Ecto neural progenitor cell (in vitro differentiated cells): ENCODE data around the gene UST.
"Not testable (repeated sequence)": the region's sequence is repeated elsewhere in the genome, so short reads cannot be mapped to it uniquely, and the experiment has no call there.

ENCODE experiments used
- DNase-seq: peaks from one replicate; pipeline ENCODE4 v3.0.0-alpha.2; 2018; ENCODE audit warnings: low spot score

Gene UST

DNA sequence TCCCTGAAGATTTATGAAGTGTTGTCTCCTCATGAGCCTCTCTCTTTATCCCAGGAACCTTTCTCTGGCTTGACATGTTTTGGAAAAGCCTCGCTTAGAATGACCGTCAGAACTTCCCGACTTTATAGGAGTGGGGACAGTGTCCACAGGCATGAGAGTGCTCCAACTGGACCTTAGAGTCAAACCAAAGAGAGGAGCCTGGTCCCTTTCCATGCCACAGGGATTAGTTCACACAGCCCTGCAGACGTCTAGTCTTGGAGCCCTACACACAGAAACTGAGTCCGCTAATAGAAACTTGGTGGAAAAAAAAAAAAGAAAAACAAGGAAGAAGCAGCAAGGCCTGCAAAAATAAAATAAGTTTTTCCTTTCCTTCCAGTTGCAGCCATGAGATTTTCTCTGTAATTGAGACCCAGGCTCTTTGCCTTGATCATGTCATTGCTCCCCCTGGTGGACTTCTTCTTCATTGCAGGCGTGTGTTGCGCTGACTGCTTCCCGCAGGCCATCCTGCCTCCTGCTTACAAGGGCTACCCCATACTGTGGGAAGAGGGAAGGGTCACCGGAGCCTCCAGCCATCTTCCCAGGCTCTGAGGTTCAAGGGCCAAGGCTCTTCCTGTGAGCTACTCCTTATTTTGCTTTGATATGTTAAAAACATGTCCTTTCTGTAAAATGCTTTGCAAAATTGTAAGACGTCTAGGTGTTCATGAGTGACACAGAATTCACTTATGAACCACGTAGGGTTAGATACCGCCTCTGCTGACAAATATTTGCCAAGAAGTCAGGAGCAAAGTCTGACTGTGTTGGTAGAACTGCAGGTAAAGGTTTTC, 201.0 kb downstream of the UST start:
- DNase-seq: peak; percentile 84

- DNase-seq: no peak
Observed at GRCh38 chr6:148951662-148952061, 204.8 kb downstream of the UST start.

- DNase-seq: no peak
Observed at GRCh38 chr6:148952147-148953035, 205.6 kb downstream of the UST start.

- no peak for DNase-seq
Observed at GRCh38 chr6:148954461-148954860, 207.6 kb downstream of the UST start.

DNA sequence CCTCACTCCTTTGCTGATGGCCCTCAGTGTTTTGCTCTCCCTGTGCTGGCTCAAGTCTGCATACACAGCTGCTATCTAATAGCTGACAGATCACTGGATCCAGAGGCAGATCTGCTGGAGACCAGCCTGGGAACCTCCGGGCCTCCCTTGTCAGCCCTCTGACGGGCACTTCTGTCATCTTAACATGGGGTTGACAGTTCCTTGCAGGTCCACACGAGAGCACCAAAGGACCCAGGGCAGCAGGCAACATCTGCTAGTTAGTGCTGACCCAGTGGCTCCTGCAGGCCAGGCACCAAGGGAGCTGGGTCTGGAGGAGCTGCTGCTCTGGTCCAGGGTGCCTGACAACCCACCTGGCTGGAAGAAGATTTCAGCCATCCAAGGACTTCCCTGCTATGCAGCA, 208.1 kb downstream of the UST start:
- no peak for DNase-seq

DNA sequence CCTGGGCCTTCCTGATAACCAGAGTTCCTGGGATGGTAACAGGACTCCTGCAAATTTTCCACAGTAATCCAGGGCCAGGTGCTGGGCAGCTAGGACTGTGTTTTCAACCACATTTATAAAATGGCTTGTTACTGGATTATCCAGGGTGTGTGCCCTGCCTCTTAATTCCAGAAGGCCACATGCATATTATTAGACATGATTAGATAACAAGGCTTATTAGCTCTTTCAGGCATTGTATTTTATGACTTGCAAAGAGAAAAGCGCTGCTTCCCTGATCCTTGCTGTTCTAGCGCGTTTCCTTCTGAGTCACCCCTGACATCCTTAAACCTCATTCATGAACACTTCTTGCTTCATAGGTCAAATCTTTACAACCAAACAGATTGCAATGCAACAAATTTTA, 208.6 kb downstream of the UST start:
- DNase-seq: no peak

DNA sequence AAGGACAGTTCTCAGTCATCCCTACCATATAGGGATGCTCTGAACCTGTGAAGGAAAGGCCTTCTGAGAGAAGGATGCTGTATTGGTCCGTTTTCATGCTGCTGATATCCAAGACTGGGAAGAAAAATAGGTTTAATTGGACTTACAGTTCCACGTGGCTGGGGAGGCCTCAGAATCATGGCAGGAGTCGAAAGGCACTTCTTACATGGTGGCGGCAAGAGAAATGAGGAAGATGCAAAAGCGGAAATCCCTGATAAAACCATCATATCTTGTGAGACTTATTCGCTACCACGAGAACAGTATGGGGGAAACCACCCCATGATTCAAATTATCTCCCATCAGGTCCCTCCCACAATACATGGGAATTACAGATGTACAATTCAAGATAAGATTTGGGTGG, 209.3 kb downstream of the UST start:
- not testable (repeated sequence) for DNase-seq

- no peak for DNase-seq
Observed at GRCh38 chr6:148957752-148958151, 210.9 kb downstream of the UST start.

- DNase-seq: no peak
Observed at GRCh38 chr6:148959008-148959407, 212.2 kb downstream of the UST start.

- DNase-seq: no peak
Observed at GRCh38 chr6:148959501-148959900, 212.7 kb downstream of the UST start.

DNA sequence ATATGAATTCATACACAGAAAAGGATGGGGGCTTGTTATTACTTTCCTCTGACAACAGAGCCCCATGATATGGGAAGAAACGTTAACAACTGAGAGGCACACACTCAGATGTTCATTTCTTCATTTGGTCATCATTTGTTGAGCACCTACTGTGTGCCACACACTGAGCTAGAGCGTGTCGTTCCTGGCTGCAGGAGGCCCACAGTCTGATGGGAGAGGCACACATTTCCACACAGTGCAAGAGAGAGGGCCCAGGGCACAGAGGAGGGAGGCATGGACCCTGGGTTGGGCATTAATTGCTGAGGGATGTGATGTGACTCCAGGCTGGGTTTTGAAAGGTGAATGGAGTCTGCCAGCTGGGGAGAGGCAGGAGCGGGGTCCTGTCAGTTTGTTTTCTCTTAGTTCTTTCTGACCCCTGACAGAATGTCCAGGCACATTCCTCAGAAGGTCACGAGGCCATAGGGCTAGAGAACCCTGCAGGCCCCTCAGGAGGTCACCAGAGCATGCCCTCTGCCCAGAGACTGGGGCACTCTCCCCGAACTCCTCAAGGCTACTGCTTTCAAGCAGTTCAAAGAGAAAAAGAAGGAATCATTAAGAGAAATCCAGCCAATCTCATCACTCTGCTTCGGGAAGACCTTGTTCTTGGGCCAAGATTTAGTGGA, 216.2 kb downstream of the UST start:
- peak; percentile 60 for DNase-seq

GRCh38 chr6:148963738-148964137, 216.9 kb downstream of the UST start:
- DNase-seq: no peak

DNA sequence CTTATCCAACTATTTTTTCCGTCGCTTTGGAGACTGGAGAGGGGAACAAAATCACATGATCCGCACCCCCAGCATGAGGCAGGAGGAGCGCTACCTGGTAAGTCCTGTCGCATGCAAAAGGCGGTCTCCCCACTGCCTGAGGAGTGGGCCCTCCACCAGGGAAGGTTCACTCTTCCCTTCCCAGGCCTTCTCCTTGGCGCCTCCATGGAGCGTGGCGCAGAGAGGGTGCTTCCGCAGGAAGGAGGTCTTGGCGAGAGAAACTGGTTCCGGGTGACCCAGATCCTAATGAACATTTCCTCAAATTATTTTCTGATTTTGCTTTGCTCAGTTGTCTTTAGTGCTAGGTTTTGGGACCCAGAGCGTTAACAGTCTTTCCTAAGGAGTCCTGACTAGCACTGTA, 217.6 kb downstream of the UST start:
- DNase-seq: no peak

GRCh38 chr6:148965287-148965686, 218.5 kb downstream of the UST start:
- DNase-seq: no peak

DNA sequence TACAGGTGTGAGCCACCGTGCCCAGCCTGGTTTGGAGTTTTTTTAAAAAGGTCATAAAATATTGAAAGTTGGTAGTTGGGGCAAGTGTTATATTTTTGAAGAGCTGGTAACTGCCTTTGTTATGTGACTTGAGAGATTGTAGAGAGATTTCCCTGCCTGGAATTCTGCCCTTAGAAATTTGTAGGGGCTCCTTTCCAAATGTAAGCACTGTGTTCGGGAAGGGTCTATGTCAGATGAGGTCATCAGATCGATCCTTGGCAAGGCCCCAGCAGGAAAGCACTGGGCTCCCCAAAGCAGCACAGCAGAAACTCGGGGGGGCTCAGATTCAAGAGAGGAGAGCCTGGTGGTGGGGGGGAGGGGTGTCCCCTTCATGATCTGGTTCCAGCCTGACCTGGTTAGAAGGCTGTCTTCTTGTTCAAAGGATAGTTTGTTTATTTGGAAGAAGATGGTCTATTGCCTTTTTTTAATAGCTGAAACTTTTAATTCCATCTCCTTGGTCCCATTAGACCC, 220.2 kb downstream of the UST start:
- no peak for DNase-seq

DNA sequence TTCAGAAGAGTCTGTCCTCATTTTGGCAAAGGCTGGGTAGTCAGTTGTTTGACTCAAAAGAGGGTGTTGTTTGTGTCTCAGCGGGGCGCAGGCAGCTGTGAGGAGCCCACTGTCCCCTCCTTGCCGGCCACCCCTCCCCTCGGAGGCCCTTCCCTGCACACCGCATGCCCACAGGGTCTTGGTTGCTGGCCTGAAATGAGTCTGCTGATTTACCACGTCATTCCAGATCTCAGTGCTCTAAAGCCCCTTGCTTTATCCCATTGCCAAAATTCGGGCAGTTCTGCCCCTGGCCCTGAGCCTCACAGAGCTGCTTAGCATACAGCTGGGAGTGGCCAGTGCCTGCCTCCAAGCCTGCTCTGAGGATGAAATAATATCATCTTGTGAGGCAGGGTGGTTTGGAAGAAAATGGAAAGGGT, 220.7 kb downstream of the UST start:
- peak; percentile 55 for DNase-seq

- no peak for DNase-seq
Observed at GRCh38 chr6:148968771-148969602, 222.2 kb downstream of the UST start.

DNA sequence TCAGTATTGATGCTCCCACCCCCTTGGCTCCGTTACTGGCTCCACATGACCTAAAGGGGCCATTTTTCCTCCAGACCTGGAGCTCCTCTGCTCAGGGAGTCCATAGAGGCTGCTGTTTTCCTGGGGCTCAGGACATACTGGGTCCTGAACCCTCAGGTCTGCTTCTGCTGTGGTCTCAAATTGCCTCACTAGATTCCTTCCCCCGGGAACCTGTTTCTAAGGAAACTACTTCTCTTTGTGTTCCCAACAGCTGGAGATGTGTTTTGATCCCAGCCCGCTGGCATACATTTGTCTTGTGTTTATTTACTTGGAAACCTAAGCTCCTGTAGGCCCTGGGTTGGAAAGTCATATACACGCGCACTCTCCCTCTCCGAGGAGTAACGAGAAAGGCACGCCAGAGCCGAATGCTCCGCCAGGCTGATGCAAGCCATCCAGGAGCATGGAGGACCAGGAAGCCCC, 222.8 kb downstream of the UST start:
- peak; percentile 66 for DNase-seq

DNA sequence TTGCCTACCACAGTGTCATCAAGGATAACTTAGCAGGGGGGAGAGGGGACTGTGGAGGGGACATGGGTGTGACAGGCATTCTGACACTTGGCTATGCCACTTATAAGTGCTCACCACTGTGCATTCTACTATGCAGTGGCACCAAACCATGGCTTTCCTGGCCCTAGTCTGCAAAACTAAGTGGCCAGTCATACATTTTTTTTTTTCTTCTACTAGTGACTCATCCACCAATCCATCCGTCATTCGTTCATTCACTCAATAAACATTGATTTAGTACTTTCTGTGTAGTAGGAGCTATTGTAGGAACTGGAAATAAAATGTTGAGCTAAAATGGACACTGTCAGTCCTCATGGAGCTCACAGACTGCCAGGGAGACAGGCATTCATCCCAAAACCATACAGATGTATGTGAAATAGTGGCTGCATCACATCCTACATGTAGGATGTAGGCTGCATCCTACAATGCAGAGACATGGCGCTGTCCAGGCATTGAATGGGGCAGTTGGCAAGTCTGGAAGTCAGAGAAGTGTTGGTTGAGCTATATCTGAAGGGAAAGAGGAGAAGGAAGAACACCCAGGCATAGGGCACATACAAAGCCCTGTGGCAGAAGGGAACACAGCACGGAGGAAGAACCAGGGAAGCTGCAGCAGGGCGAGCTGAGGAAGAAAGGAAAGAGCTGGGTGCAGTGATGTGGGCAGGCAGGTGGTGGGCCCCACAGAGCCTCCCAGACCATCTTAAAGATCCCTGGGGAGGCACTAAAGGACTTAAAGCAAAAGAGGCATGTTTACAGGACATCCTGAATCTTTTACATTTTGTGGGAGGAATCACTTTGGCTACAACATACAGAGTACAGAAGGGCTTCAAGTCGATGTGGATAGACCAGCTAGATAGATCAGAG, 224.4 kb downstream of the UST start:
- DNase-seq: no peak

- DNase-seq: peak; percentile 81
Observed at GRCh38 chr6:148972481-148972880, 225.7 kb downstream of the UST start.
